ENCODE measurements around the gene CYP1A1. TPM values are rescaled to one million over a fixed set of nuclear protein-coding genes. Genes with fewer than 3 reads are reported as not detected.

The CYP1A1 gene
- total and polyA plus RNA-seq, 9 of the 15 experiments (the other 6 are each of a cell fraction or from before 2014, with no cell fraction given), result 0.04 to 0.13 (median 0.05) TPM; not detected in 5

GRCh38 chr15:74695597-74696397 is 29.5 kb downstream of the CYP1A1 start, which contains the start of gene EDC3 (continued):
- peak; percentile 23 to 51; a peak in 2 of 4 replicates for TF ChIP-seq MLLT1 (IDR thresholded peaks at IDR 0.05)
- TF ChIP-seq CBFB (CRISPR knock-in tag; IDR thresholded peaks at IDR 0.05), result 0 out of 2 replicates have a peak, but pooled peaks have one; percentile 37
- no peak for TF ChIP-seq ZNF23 (CRISPR knock-in tag; IDR thresholded peaks at IDR 0.05)
- TF ChIP-seq SMAD1 (IDR thresholded peaks at IDR 0.05; ENCODE audit: low read depth, low read length, partially characterized antibody), result peak; percentile 24
- peak; percentile 91 for TF ChIP-seq ZFX (CRISPR knock-in tag; IDR thresholded peaks at IDR 0.05)
- peak; percentile 61 for TF ChIP-seq PRDM10 (IDR thresholded peaks at IDR 0.05; ENCODE audit: partially characterized antibody)
- TF ChIP-seq DDX20 (tag; IDR thresholded peaks at IDR 0.05; ENCODE audit: low read depth), result no peak
- TF ChIP-seq SRSF1 (IDR thresholded peaks at IDR 0.05; ENCODE audit: low read depth, low read length), result no peak
- TF ChIP-seq HCFC1 (IDR thresholded peaks at IDR 0.05; ENCODE audit: low read depth, low read length), result peak; percentile 81
- no peak for TF ChIP-seq HMG20B (CRISPR knock-in tag; IDR thresholded peaks at IDR 0.05)
- TF ChIP-seq TRIM28 (IDR thresholded peaks at IDR 0.05), result 0 out of 2 replicates have a peak, but pooled peaks have one; percentile 26
- no peak for TF ChIP-seq SRSF3 (IDR thresholded peaks at IDR 0.05; ENCODE audit: insufficient read depth, low read length)
- TF ChIP-seq MITF (IDR thresholded peaks at IDR 0.05), result no peak
- peak; percentile 72 to 95; a peak in 3 of 4 replicates for TF ChIP-seq MAZ (CRISPR knock-in tag; conservative IDR thresholded peaks at IDR 0.05 in 1 of 2, IDR thresholded peaks at IDR 0.05 in 1 of 2)
- no peak for TF ChIP-seq ZNF780A (CRISPR knock-in tag; IDR thresholded peaks at IDR 0.05)
- no peak for TF ChIP-seq ZNF224 (CRISPR knock-in tag; IDR thresholded peaks at IDR 0.05)
- TF ChIP-seq ZNF121 (CRISPR knock-in tag; conservative IDR thresholded peaks at IDR 0.05), result no peak
- peak; percentile 58; the same call in 1 of the 2 replicates for TF ChIP-seq POLR2AphosphoS5 (IDR thresholded peaks at IDR 0.05; ENCODE audit: control insufficient read depth, insufficient read depth, low read depth, low read length)
- TF ChIP-seq E4F1 (CRISPR knock-in tag; IDR thresholded peaks at IDR 0.05; ENCODE audit: borderline replicate concordance), result no peak
